Measurements from ENCODE around the gene HLA-A.

Gene HLA-A

DNA sequence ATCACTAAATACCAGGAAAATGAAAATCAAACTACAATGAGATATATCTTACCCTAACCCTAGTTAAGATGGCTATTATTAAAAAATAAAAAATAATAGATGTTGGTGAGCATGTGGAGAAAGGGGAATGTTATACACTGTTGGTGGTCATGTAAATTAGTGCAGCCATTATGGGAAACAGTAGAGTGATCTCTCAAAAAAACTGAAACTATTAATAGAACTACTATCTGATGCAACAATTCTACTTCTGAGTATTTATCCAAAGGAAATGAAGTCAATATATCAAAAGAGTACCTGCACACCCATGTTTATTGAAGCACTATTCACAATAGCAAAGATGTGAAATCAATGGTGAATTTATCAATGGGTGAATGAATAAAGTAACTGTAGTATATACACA lies 48.6 kb downstream of the HLA-A start:
- DNase-seq (ENCODE audit: low read depth): no peak

DNA sequence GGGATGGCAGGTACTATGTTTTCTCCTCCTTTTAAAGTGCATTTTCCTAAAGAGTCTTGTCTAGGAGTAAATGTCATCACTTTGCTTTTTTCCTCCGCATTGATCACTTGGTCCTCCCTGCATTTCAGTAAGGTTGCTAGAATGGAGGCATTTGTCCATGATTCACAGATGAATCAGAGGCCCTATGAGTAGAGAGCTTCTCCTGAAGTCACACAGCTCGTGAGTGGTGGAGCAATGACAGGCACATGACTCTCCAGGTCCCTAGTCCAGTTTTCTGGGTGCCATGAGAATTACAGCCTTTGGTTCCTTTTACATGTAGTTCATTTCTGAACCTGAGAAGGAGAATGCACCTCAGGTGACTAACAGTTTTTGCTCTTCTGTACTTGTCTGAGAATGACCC lies 50.5 kb downstream of the HLA-A start:
- DNase-seq (ENCODE audit: low read depth): no peak

DNA sequence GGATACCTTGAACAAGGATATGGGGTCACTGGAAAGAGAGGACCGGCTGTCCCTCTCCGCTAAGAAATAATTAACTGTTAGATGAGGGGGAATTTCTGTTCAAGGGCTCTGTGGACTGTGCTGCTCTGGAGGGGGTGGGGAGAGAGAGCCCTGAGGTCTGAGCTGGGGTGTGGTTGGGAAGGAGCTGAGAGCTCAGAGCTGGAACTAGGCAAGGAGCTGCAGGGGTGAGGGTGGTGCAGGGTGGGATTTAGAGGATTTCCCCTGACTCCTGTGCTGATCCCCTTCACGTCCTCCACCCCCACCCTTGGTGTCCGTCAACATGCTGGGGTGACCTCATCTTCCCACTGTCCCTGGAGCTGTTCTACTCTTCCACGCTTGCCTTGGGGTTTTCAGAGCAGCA lies 52.5 kb downstream of the HLA-A start:
- no peak for DNase-seq (ENCODE audit: low read depth)

DNA sequence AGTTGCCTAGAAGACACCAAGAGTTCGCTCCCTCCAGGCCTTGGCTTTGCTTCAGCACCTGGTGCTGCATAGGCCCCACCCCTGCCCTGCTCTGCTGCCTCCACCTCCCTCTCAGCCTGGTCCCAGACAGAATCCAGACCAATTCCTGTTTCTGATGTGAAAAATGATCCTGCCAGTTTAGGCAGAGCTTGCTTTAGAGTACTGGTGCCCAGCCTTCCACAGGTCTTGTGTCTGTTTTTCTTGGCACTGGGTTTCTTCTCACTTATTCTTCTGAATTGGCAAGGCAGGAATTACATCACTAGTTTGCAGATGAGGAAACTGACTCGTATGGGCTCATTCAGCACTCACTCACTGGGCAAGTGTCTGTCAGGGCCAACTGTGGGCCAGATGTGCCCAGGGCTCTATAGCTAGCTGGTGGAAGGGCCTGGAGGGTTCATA lies 53.0 kb downstream of the HLA-A start:
- no peak for DNase-seq (ENCODE audit: low read depth)

Data from stimulated activated CD8-positive, alpha-beta memory T cell treated with anti-CD3 and anti-CD28 coated beads, Interleukin-4, amount 100 ng/mL, for 24 hours (primary cell).